DND-41 (cell line): ENCODE measurements around the gene TXNDC11.

Experiments
- ATAC-seq: fragments of 200-7000 bp; cut with Tn5 transposase; 3 replicates; pipeline ENCODE4 v1.9.1; 2021; ENCODE audit warnings: low read depth; ENCODE audit not compliant: insufficient read depth
- DNase-seq: peaks from one replicate; pipeline ENCODE4 v3.0.0-alpha.2; 2020
- H2AFZ ChIP-seq: 2 replicates; pipeline ENCODE4 v1.6.0; 2012; ENCODE audit warnings: low read depth, low read length
- H3K27ac ChIP-seq: 2 replicates; pipeline ENCODE4 v1.5.1; 2012; ENCODE audit warnings: low read length, inconsistent platforms
- H3K27me3 ChIP-seq: fragments of 200-600 bp; sonication (generic); 2 replicates; pipeline ENCODE4 v1.6.0; 2012; ENCODE audit warnings: low read length, mild to moderate bottlenecking, inconsistent platforms; ENCODE audit not compliant: insufficient read depth, poor library complexity
- H3K36me3 ChIP-seq: 2 replicates; pipeline ENCODE4 v1.5.1; 2012; ENCODE audit warnings: low read length, inconsistent platforms; ENCODE audit not compliant: insufficient read depth
- H3K4me1 ChIP-seq: 2 replicates; pipeline ENCODE4 v1.5.1; 2012; ENCODE audit warnings: mild to moderate bottlenecking, low read length; ENCODE audit not compliant: insufficient read depth
- H3K4me2 ChIP-seq: 2 replicates; pipeline ENCODE4 v1.6.0; 2012; ENCODE audit warnings: mild to moderate bottlenecking, moderate library complexity, low read length, inconsistent platforms; ENCODE audit not compliant: insufficient read depth
- H3K4me3 ChIP-seq, 2 experiments: fragments of 200-600 bp in 1 of 2; shearing (Covaris generic) in 1 of 2; 2 replicates each; pipeline ENCODE4 v1.5.1; 2012 to 2016; ENCODE audit warnings: inconsistent platforms in 2 of 2, low read length in 2 of 2, mild to moderate bottlenecking in 2 of 2, low read depth in 1 of 2, moderate library complexity in 1 of 2
- H3K79me2 ChIP-seq: 2 replicates; pipeline ENCODE4 v1.6.0; 2012; ENCODE audit warnings: low read length, inconsistent platforms; ENCODE audit not compliant: insufficient read depth
- H3K9ac ChIP-seq: 2 replicates; pipeline ENCODE4 v1.6.0; 2012; ENCODE audit warnings: low read depth, mild to moderate bottlenecking, inconsistent platforms, low read length, moderate library complexity
- H3K9me3 ChIP-seq: 2 replicates; pipeline ENCODE4 v1.5.1; 2012; ENCODE audit warnings: low read length, moderate library complexity, mild to moderate bottlenecking, inconsistent platforms; ENCODE audit not compliant: insufficient read depth, severe bottlenecking
- H4K20me1 ChIP-seq: 2 replicates; pipeline ENCODE4 v1.6.0; 2012; ENCODE audit warnings: low read length; ENCODE audit not compliant: insufficient read depth
- EZH2 ChIP-seq: IDR thresholded peaks from 3 replicates; pipeline ENCODE4 v1.6.1; 2012; ENCODE audit warnings: borderline replicate concordance, low read depth, mild to moderate bottlenecking, moderate library complexity, low read length, inconsistent platforms; ENCODE audit not compliant: severe bottlenecking
- TF ChIP-seq, protein P1 (sequence below): IDR thresholded peaks from 2 replicates; pipeline ENCODE4 v1.5.1; 2012; ENCODE audit warnings: borderline replicate concordance, low read length, moderate library complexity, mild to moderate bottlenecking; ENCODE audit not compliant: poor library complexity, severe bottlenecking; ENCODE audit errors: extremely low read depth

The TXNDC11 gene

DNA sequence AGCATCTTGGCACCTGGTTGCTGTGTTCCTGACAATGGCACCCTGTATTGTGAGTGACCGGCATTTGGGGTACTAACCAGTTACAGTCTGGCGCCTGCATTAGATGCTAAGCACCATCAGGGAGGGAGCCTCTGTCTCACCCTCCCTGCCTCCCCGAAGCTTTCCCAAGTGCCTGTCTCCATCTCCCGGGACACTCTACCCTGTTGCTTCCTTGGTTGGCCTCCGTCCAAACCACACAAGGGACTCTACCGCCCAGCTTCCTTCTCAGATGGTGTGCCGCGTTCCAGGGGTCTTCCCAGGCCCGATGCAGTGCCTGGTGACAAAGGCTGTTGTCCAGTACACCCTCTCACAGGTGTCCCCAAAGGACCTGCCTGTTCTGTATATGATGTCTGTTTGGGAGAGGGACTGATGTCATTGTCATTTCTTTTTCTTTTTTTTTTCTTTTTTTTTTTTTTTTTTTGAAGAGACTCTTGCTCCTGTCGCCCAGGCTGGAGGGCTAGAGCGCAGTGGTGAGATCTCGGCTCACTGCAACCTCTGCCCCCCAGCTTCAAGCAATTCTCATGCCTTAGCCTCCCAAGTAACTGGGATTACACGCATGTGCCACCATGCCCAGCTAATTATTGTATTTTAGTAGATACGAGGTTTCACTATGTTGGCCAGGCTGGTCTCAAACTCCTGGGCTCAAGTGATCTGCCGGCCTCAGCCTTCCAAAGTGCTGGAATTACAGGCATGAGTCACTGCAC lies 67.7 kb downstream of the TXNDC11 start:
- H3K9ac ChIP-seq = no peak overlapping the region
- DNase-seq = no peak
- no peaks in the 10 kb centered on the region for H3K27me3 ChIP-seq
- no peak for ATAC-seq
- H3K27ac ChIP-seq = 0 out of 2 replicates have a peak overlapping the region, but pooled peaks have one; percentile 13
- no peak overlapping the region for H3K4me2 ChIP-seq
- no peaks in the 10 kb centered on the region for H3K9me3 ChIP-seq
- TF ChIP-seq, protein P1, sequence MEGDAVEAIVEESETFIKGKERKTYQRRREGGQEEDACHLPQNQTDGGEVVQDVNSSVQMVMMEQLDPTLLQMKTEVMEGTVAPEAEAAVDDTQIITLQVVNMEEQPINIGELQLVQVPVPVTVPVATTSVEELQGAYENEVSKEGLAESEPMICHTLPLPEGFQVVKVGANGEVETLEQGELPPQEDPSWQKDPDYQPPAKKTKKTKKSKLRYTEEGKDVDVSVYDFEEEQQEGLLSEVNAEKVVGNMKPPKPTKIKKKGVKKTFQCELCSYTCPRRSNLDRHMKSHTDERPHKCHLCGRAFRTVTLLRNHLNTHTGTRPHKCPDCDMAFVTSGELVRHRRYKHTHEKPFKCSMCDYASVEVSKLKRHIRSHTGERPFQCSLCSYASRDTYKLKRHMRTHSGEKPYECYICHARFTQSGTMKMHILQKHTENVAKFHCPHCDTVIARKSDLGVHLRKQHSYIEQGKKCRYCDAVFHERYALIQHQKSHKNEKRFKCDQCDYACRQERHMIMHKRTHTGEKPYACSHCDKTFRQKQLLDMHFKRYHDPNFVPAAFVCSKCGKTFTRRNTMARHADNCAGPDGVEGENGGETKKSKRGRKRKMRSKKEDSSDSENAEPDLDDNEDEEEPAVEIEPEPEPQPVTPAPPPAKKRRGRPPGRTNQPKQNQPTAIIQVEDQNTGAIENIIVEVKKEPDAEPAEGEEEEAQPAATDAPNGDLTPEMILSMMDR = no peak
- no peak for TF ChIP-seq EZH2
- no peak overlapping the region for H2AFZ ChIP-seq
- peaks cover 43% of the 10 kb centered on the region for H3K79me2 ChIP-seq
- peaks cover 26% of the 10 kb centered on the region for H3K4me1 ChIP-seq
- H4K20me1 ChIP-seq = peaks cover 75% of the 10 kb centered on the region
- no peak overlapping the region for H3K4me3 ChIP-seq
- H3K36me3 ChIP-seq = peaks cover 50% of the 10 kb centered on the region

DNA sequence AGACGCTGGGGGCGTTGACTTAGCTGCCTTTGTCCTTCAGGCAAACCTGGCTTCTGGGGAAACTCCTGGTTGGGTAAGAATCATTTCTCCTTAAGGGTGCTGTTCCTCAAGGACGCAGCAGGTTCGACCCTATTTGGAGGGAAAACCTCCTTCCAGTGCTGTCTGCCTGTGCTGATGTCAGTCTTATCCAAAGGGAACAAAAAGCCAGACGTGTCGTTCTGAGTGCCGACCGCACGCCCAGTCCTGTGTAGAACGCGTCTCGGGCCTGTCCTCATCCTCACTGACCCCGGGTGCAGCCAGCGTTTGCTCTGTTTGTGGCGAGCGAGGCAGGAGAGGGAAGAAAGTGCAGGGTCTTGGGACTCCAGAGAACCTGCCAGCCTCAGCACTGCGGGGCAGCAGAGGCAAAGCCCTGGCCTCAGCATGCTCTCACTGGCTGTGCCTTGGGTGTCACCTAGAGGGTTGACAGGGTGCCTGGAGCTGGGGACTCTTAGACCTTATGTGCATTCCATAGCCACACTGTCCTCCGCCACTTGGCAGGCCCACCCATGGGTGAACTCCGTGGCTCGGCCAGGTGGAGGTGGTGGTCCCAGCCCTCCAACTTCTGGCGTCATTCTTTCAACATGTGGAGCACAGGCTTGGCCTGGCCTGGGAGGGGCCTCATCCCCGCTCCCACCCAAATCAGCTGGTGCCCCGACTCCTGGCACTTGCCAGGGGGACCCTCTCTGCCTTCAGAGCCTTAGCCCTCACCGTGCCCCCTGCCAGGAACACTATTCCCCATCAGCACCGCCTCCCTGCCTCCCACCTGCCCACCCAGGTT lies 68.4 kb downstream of the TXNDC11 start:
- no peak overlapping the region for H3K4me3 ChIP-seq
- H3K27me3 ChIP-seq = no peaks in the 10 kb centered on the region
- H3K27ac ChIP-seq = 0 out of 2 replicates have a peak overlapping the region, but pooled peaks have one; percentile 16
- H2AFZ ChIP-seq = no peak overlapping the region
- H4K20me1 ChIP-seq = peaks cover 83% of the 10 kb centered on the region
- no peaks in the 10 kb centered on the region for H3K9me3 ChIP-seq
- DNase-seq = no peak
- no peak; the same call in 2 of the 3 replicates for ATAC-seq
- TF ChIP-seq, protein P1 = peak; percentile 17
- no peak for TF ChIP-seq EZH2
- no peak overlapping the region for H3K4me2 ChIP-seq
- H3K9ac ChIP-seq = no peak overlapping the region
- peaks cover 42% of the 10 kb centered on the region for H3K36me3 ChIP-seq
- H3K79me2 ChIP-seq = peaks cover 51% of the 10 kb centered on the region
- peaks cover 34% of the 10 kb centered on the region for H3K4me1 ChIP-seq

DNA sequence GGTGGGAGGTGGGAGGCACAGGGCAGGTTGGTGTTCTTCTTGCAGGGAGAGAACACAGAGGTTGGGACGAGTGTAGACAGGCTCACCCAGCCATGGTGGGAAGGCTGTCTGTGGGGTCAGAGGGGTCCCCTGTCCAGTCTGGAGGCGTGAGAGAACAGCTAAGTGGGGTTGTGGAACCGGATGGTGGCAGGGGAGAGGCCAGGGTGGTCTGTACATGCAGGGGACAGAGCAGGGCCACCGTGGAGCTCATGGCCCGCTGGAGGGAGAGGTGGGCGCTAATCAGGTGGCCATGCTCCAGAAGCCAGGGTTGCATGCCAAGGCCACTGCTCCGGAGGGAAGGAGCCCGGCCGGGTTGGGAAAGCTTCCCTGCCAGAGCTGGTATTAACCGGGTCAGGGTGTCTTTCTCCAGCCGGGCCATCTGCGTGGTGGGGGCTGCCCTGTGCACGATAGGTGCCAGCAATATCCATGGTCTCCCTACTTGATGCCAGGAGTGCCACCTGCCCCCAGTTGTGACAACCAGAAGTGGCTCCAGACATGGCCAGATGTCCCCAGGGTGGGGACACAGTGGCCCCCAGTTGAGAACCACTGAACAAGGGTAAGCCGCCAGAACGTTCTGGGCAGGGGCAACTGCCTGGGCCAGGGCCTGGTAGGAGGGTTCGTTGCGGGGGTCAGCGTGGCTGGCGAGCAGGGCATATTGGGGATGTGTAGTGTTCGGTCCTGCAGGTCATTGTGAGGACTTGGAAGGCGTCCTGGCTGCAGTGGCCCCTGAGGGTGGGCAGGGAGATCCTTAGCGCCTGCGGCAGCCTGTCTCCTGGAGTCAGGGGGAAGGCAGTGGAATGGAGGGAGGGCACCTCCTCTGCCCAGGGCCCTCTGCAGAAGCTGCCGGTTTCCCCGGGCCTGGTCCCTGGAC lies 69.3 kb downstream of the TXNDC11 start:
- H3K4me3 ChIP-seq = no peak overlapping the region
- peak overlapping the region; percentile 30; the same call in 1 of the 2 replicates for H3K27ac ChIP-seq
- H3K9me3 ChIP-seq = no peaks in the 10 kb centered on the region
- peaks cover 33% of the 10 kb centered on the region for H3K36me3 ChIP-seq
- peaks cover 57% of the 10 kb centered on the region for H3K79me2 ChIP-seq
- no peak for ATAC-seq
- H2AFZ ChIP-seq = no peak overlapping the region
- DNase-seq = no peak
- TF ChIP-seq, protein P1 = no peak
- TF ChIP-seq EZH2 = no peak
- no peak overlapping the region for H3K4me2 ChIP-seq
- peaks cover 38% of the 10 kb centered on the region for H3K4me1 ChIP-seq
- no peak overlapping the region for H3K9ac ChIP-seq
- peaks cover 84% of the 10 kb centered on the region for H4K20me1 ChIP-seq
- no peaks in the 10 kb centered on the region for H3K27me3 ChIP-seq
